KOPT-K1 (cell line): ENCODE measurements around the gene PDZD2.
"Not testable (repeated sequence)": the region's sequence is repeated elsewhere in the genome, so short reads cannot be mapped to it uniquely, and the experiment has no call there.

Experiments used
- H3K27ac ChIP-seq: fragments of 200-600 bp; sonication (generic); 2 replicates; pipeline ENCODE4 v1.5.1; 2016; ENCODE audit warnings: antibody characterized with exemption, mild to moderate bottlenecking, low read depth, low read length; ENCODE audit not compliant: poor library complexity, severe bottlenecking
- H3K36me3 ChIP-seq: fragments of 200-600 bp; sonication (generic); 2 replicates; pipeline ENCODE4 v1.5.1; 2017; ENCODE audit warnings: antibody characterized with exemption, mild to moderate bottlenecking, low read length, moderate library complexity; ENCODE audit not compliant: insufficient read depth
- H3K9me3 ChIP-seq: fragments of 200-600 bp; sonication (generic); 2 replicates; pipeline ENCODE4 v1.5.1; 2017; ENCODE audit warnings: antibody characterized with exemption, low read length, mild to moderate bottlenecking; ENCODE audit not compliant: insufficient read depth, poor library complexity, severe bottlenecking

The PDZD2 gene

DNA sequence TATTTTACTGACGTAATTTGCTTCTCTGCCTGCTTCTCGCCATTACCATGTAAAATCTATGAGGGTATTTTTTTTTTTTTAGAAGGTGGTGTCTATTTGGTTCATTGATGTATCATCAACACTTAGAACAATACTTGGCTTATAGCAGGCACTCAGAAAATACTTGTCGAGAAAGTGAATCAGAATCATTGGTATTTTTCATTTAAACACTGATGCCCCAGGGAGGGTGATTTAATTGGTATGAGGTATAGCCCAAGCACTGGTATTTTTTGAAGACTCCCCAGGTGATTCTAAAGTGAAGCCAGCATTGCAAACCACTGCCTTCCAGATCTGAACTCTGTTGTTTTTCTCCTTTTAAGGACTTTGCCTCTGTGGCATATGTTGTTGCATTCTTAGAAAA lies 16.6 kb downstream of the PDZD2 start:
- Histone ChIP-seq H3K9me3 (peaks cover 4% of the 10 kb centered on the region), H3K27ac (no peak overlapping the region), H3K36me3 (no peaks in the 10 kb centered on the region)

DNA sequence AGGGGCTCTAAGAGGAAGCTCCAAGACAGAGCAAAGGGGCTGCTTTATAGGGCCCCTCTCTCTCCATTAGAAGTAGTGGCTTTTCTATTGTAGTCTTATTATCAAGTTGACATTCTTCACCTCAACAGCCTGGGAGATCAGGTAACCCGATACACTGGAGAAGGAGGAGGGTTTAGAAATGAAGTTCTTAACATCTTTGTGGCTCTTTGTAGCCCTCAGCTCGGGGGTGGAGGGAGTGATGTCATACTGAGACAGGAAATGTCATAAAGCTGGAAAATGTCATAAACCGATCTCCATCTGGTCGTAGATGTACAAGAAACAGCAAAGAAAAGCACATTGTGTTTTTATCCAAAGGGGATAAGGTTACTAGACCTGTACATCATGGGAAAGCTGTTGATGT lies 17.9 kb downstream of the PDZD2 start:
- Histone ChIP-seq H3K9me3 (peaks cover 4% of the 10 kb centered on the region), H3K36me3 (no peaks in the 10 kb centered on the region), H3K27ac (no peak overlapping the region)

DNA sequence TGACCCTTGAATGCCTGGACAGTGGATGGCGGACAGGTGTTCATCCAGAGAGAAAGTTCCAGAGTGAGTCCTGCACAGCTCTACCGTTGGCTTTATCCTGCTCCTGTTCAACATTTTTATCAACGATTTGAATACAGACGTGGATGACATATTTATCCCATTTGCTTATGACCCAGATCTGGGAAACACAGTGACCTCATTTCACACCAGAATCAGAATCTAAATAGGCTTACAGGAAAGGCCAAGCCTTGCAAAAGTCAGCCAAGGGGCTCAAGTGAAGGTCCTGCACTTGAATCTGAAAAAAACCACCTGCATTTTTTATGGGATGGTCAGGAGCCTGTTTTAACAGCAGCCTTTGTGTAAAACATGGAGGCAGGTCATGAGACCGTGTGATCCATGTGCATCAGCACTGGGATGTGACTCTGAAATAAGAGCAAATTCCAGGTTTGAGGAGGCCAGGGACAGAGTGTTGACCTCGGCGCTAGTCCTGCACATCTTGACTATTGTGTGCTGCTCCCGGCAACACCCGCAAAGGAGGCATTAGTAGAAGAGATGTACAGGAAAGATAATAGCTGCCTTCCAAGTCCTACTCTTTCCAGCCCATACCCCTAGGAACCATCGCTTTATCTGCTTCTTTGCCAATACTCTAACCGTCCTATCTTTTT lies 18.5 kb downstream of the PDZD2 start:
- Histone ChIP-seq H3K27ac (no peak overlapping the region), H3K9me3 (peaks cover 4% of the 10 kb centered on the region), H3K36me3 (no peaks in the 10 kb centered on the region)

- Histone ChIP-seq H3K27ac (no peak overlapping the region), H3K9me3 (peaks cover 4% of the 10 kb centered on the region), H3K36me3 (no peaks in the 10 kb centered on the region)
Measured at GRCh38 chr5:31661257-31661656, 22.3 kb downstream of the PDZD2 start.

- Histone ChIP-seq H3K9me3 (no peaks in the 10 kb centered on the region), H3K36me3 (no peaks in the 10 kb centered on the region), H3K27ac (no peak overlapping the region)
Measured at GRCh38 chr5:31663519-31663918, 24.6 kb downstream of the PDZD2 start.

- Histone ChIP-seq H3K9me3 (no peaks in the 10 kb centered on the region), H3K36me3 (no peaks in the 10 kb centered on the region), H3K27ac (no peak overlapping the region)
Measured at GRCh38 chr5:31664566-31664965, 25.6 kb downstream of the PDZD2 start.

GRCh38 chr5:31671339-31671741 lies 32.4 kb downstream of the PDZD2 start:
- Histone ChIP-seq H3K36me3 (no peaks in the 10 kb centered on the region), H3K27ac (no peak overlapping the region), H3K9me3 (no peaks in the 10 kb centered on the region)

- Histone ChIP-seq H3K27ac (no peak overlapping the region), H3K36me3 (no peaks in the 10 kb centered on the region), H3K9me3 (no peaks in the 10 kb centered on the region)
Measured at GRCh38 chr5:31674371-31674951, 35.5 kb downstream of the PDZD2 start.

DNA sequence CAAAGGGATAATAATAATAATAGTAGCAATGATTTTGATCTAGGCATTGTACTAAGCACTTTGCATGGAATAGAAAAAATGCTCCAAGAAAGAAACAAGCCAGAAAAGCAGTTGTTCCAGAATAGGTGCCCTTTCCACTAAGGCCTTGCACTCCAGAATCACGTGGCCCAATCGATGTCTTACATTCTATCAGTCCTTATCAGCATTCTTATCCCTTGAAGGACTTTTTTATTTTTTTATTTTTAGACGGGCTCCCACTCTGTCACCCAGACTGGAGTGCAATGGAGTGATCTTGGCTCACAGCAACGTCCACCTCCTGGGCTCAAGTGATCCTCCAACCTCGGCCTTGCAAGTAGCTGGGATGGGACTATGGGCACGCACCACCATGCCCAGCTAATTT lies 36.5 kb downstream of the PDZD2 start:
- Histone ChIP-seq H3K9me3 (no peaks in the 10 kb centered on the region), H3K27ac (no peak overlapping the region), H3K36me3 (no peaks in the 10 kb centered on the region)

DNA sequence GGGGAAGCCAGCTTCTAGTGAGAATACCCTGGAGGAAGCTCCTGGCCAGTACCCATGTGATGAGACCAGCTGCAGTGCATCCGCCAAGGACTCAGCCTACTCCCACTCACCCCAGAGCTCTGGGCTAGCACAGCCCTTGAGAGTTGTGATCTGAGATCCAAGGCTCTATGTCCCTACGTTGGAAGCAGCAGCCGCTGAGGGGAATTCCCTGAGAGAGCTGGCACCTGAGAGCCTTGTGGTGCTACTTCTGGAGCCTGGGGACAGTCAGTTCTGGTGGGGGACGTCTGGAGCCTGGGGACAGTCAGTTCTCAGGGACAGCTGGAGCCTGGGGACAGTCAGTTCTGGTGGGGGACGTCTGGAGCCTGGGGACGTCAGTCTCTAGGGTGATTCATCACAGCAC lies 39.2 kb downstream of the PDZD2 start:
- H3K36me3 ChIP-seq = no peaks in the 10 kb centered on the region
- no peaks in the 10 kb centered on the region for H3K9me3 ChIP-seq
- no peak overlapping the region for H3K27ac ChIP-seq

- H3K9me3 ChIP-seq = no peaks in the 10 kb centered on the region
- no peaks in the 10 kb centered on the region for H3K36me3 ChIP-seq
- no peak overlapping the region for H3K27ac ChIP-seq
Measured at GRCh38 chr5:31680528-31680927, 41.6 kb downstream of the PDZD2 start.

DNA sequence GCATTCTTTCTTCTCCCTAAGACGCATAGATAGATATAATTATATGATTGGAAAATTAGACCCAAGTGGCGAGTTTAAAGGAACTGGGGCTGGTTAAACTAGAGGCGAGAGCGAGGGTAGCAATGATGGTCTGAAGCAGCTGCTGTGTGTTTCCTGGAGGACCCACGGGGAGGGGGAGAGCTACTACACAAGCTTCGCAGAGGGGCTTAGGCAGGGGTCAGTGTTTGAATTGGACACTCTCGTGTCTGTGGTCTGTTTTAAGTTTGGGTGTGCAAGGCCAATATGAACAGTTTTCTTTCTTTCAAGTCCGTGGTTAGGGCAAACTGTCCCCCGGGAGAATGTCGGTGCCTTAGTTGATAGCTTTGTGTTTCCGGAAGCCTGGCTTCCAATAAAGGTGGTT lies 43.1 kb downstream of the PDZD2 start:
- Histone ChIP-seq H3K27ac (no peak overlapping the region), H3K36me3 (no peaks in the 10 kb centered on the region), H3K9me3 (no peaks in the 10 kb centered on the region)

DNA sequence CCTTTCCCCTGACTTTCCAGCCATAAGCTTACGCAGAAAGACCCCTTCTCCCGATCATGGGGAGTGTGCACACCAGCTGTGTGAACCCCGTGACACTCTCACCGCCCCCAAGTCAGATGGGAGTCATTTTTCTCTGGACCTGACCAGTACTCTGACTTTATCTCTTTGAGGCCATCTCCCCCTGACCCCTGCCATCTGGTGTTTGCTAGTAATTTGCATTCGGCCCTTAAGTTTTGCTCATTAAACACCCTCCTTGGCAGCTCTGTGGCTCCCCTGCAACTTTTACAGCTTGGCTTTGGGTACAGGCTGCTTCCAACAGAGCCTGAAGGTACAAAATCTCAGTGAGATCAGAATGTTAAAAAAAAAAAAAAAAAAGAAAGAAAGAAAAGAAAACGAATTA lies 43.9 kb downstream of the PDZD2 start:
- Histone ChIP-seq H3K9me3 (no peaks in the 10 kb centered on the region), H3K27ac (no peak overlapping the region)

GRCh38 chr5:31688515-31689092 lies 49.7 kb downstream of the PDZD2 start:
- Histone ChIP-seq H3K9me3 (no peaks in the 10 kb centered on the region), H3K36me3 (no peaks in the 10 kb centered on the region)

More for the DNA sequence above, 43.9 kb downstream of the PDZD2 start:
- H3K36me3 ChIP-seq = no peaks in the 10 kb centered on the region

DNA sequence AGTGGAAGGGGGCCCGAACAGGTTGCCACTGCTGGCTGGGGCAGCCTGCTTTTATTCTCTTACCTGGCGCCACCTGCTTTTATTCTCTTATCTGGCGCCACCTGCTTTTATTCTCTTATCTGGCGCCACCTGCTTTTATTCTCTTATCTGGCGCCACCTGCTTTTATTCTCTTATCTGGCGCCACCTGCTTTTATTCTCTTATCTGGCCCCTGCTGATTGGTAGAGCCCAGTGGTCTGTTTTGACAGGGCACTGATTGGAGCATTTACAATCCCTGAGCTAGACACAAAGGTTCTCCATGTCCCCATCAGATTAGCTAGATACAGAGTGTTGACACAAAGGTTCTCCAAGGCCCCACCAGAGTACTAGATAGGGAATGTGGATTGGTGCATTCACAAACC lies 52.5 kb downstream of the PDZD2 start:
- not testable (repeated sequence) for H3K9me3 ChIP-seq, H3K27ac ChIP-seq, H3K36me3 ChIP-seq

More at GRCh38 chr5:31688515-31689092, 49.7 kb downstream of the PDZD2 start:
- no peak overlapping the region for H3K27ac ChIP-seq
